ENCODE results near the gene TCP11L2.

Gene TCP11L2

DNA sequence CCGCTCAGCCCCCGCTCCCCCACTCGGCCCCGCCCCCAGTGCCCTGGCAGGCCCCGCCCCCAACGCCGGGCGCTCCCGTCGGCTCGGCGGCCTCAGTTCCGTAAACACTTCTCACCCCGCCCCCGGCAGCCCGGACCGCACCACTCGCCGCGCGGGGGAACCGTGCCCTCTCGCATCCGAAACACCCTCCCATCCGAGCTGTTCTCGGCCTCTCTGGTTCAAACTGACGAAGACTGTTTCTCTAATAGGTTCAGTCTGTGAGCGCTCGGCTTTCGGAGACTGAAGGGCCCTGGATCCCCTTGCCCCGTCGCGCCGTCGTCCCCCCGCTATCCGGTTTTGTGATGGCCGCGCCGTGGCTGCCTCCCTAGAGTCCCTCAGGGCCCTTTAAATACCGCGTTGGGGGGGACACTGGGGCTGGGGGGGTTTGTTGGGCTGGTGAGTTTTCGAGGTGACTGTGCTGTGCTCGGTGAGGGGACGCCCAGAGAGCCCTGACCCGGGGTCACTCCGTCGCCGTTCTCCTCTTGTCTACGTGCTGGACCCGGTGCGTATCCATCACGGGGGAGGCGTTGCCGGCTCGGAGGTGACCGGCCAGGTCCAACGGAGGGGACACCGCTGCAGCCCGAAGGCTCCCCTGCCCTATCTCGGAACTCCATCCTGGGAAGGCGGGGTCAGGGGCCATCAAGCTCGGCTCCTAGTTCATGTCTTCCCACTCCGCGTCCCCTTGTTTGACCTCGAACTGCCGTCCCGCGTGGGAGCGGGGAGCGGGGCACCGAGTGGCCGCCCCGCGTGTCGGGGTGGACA lies at the start of gene TCP11L2 (continued):
- TF ChIP-seq ZNF223 (tag by site-specific recombination; IDR thresholded peaks at IDR 0.05) = no peak
- no peak for TF ChIP-seq KLF1 (tag by site-specific recombination; IDR thresholded peaks at IDR 0.05)
- TF ChIP-seq, protein P1, sequence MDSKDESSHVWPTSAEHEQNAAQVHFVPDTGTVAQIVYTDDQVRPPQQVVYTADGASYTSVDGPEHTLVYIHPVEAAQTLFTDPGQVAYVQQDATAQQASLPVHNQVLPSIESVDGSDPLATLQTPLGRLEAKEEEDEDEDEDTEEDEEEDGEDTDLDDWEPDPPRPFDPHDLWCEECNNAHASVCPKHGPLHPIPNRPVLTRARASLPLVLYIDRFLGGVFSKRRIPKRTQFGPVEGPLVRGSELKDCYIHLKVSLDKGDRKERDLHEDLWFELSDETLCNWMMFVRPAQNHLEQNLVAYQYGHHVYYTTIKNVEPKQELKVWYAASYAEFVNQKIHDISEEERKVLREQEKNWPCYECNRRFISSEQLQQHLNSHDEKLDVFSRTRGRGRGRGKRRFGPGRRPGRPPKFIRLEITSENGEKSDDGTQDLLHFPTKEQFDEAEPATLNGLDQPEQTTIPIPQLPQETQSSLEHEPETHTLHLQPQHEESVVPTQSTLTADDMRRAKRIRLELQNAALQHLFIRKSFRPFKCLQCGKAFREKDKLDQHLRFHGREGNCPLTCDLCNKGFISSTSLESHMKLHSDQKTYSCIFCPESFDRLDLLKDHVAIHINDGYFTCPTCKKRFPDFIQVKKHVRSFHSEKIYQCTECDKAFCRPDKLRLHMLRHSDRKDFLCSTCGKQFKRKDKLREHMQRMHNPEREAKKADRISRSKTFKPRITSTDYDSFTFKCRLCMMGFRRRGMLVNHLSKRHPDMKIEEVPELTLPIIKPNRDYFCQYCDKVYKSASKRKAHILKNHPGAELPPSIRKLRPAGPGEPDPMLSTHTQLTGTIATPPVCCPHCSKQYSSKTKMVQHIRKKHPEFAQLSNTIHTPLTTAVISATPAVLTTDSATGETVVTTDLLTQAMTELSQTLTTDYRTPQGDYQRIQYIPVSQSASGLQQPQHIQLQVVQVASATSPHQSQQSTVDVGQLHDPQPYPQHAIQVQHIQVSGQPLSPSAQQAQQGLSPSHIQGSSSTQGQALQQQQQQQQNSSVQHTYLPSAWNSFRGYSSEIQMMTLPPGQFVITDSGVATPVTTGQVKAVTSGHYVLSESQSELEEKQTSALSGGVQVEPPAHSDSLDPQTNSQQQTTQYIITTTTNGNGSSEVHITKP (tag by site-specific recombination; IDR thresholded peaks at IDR 0.05) = peak; percentile 100
- TF ChIP-seq ZNF792 (tag by site-specific recombination; IDR thresholded peaks at IDR 0.05) = no peak
- peak; percentile 77 for TF ChIP-seq GLIS1 (tag by site-specific recombination; IDR thresholded peaks at IDR 0.05)
- TF ChIP-seq ZNF610 (tag by site-specific recombination; IDR thresholded peaks at IDR 0.05; ENCODE audit: borderline replicate concordance) = peak; percentile 47; the same call in 1 of the 2 replicates
- TF ChIP-seq, protein P2, sequence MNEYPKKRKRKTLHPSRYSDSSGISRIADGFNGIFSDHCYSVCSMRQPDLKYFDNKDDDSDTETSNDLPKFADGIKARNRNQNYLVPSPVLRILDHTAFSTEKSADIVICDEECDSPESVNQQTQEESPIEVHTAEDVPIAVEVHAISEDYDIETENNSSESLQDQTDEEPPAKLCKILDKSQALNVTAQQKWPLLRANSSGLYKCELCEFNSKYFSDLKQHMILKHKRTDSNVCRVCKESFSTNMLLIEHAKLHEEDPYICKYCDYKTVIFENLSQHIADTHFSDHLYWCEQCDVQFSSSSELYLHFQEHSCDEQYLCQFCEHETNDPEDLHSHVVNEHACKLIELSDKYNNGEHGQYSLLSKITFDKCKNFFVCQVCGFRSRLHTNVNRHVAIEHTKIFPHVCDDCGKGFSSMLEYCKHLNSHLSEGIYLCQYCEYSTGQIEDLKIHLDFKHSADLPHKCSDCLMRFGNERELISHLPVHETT (tag by site-specific recombination; IDR thresholded peaks at IDR 0.05) = no peak; the same call in 1 of the 2 replicates
- TF ChIP-seq, protein P3, sequence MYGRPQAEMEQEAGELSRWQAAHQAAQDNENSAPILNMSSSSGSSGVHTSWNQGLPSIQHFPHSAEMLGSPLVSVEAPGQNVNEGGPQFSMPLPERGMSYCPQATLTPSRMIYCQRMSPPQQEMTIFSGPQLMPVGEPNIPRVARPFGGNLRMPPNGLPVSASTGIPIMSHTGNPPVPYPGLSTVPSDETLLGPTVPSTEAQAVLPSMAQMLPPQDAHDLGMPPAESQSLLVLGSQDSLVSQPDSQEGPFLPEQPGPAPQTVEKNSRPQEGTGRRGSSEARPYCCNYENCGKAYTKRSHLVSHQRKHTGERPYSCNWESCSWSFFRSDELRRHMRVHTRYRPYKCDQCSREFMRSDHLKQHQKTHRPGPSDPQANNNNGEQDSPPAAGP (tag by site-specific recombination; IDR thresholded peaks at IDR 0.05) = peak; percentile 62
- TF ChIP-seq ZNF335 (tag by site-specific recombination; conservative IDR thresholded peaks at IDR 0.05) = peak; percentile 75; the same call in 1 of the 2 replicates
- TF ChIP-seq KLF8 (tag by site-specific recombination; IDR thresholded peaks at IDR 0.05) = peak; percentile 91
- TF ChIP-seq ZBTB17 (tag by site-specific recombination; IDR thresholded peaks at IDR 0.05) = peak; percentile 47; the same call in 1 of the 2 replicates
- peak; percentile 17; the same call in 1 of the 2 replicates for TF ChIP-seq BCL11A (tag by site-specific recombination; IDR thresholded peaks at IDR 0.05; ENCODE audit: low read depth)
- 0 out of 2 replicates have a peak, but pooled peaks have one; percentile 6 for TF ChIP-seq ZNF548 (tag by site-specific recombination; IDR thresholded peaks at IDR 0.05)
- TF ChIP-seq ZNF174 (tag by site-specific recombination; IDR thresholded peaks at IDR 0.05) = no peak
- no peak for TF ChIP-seq ZNF211 (tag by site-specific recombination; IDR thresholded peaks at IDR 0.05; ENCODE audit: low read depth)
- TF ChIP-seq, protein P4, sequence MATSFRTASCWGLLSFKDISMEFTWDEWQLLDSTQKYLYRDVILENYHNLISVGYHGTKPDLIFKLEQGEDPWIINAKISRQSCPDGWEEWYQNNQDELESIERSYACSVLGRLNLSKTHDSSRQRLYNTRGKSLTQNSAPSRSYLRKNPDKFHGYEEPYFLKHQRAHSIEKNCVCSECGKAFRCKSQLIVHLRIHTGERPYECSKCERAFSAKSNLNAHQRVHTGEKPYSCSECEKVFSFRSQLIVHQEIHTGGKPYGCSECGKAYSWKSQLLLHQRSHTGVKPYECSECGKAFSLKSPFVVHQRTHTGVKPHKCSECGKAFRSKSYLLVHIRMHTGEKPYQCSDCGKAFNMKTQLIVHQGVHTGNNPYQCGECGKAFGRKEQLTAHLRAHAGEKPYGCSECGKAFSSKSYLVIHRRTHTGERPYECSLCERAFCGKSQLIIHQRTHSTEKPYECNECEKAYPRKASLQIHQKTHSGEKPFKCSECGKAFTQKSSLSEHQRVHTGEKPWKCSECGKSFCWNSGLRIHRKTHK (tag by site-specific recombination; IDR thresholded peaks at IDR 0.05) = no peak
- TF ChIP-seq ZNF302 (tag by site-specific recombination; IDR thresholded peaks at IDR 0.05; ENCODE audit: low read depth) = no peak
- TF ChIP-seq IKZF3 (tag by site-specific recombination; IDR thresholded peaks at IDR 0.05) = no peak
- peak; percentile 90 for TF ChIP-seq ZNF324 (tag by site-specific recombination; IDR thresholded peaks at IDR 0.05)
- TF ChIP-seq ZNF521 (tag by site-specific recombination; IDR thresholded peaks at IDR 0.05) = no peak
- TF ChIP-seq, protein P5, sequence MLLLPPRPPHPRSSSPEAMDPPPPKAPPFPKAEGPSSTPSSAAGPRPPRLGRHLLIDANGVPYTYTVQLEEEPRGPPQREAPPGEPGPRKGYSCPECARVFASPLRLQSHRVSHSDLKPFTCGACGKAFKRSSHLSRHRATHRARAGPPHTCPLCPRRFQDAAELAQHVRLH (tag by site-specific recombination; IDR thresholded peaks at IDR 0.05) = peak; percentile 74; the same call in 1 of the 2 replicates
- 0 out of 2 replicates have a peak, but pooled peaks have one; percentile 48 for TF ChIP-seq OVOL3 (tag by site-specific recombination; IDR thresholded peaks at IDR 0.05)
- no peak for TF ChIP-seq ZNF426 (tag by site-specific recombination; IDR thresholded peaks at IDR 0.05)
- TF ChIP-seq BCL11B (tag by site-specific recombination; IDR thresholded peaks at IDR 0.05; ENCODE audit: low read depth) = no peak
- TF ChIP-seq ZNF670 (tag by site-specific recombination; IDR thresholded peaks at IDR 0.05; ENCODE audit: low read depth) = no peak
- no peak for TF ChIP-seq EGR2 (tag by site-specific recombination; IDR thresholded peaks at IDR 0.05; ENCODE audit: low read depth)
- TF ChIP-seq ZNF184 (tag by site-specific recombination; IDR thresholded peaks at IDR 0.05) = no peak
- 0 out of 2 replicates have a peak, but pooled peaks have one; percentile 35 for TF ChIP-seq ZNF501 (tag by site-specific recombination; IDR thresholded peaks at IDR 0.05)
- TF ChIP-seq ZNF391 (tag by site-specific recombination; IDR thresholded peaks at IDR 0.05; ENCODE audit: borderline replicate concordance, low read depth) = no peak
- TF ChIP-seq ZNF596 (tag by site-specific recombination; IDR thresholded peaks at IDR 0.05) = no peak
- TF ChIP-seq, protein P6, sequence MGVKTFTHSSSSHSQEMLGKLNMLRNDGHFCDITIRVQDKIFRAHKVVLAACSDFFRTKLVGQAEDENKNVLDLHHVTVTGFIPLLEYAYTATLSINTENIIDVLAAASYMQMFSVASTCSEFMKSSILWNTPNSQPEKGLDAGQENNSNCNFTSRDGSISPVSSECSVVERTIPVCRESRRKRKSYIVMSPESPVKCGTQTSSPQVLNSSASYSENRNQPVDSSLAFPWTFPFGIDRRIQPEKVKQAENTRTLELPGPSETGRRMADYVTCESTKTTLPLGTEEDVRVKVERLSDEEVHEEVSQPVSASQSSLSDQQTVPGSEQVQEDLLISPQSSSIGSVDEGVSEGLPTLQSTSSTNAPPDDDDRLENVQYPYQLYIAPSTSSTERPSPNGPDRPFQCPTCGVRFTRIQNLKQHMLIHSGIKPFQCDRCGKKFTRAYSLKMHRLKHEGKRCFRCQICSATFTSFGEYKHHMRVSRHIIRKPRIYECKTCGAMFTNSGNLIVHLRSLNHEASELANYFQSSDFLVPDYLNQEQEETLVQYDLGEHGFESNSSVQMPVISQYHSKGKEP (tag by site-specific recombination; IDR thresholded peaks at IDR 0.05) = no peak
